Glutamatergic neuron (in vitro differentiated cells): ENCODE data around the gene GPR32. TPM values are rescaled to one million over a fixed set of nuclear protein-coding genes. Genes with fewer than 3 reads are reported as not detected.

Experiments used
- DNase-seq: peaks from one replicate; pipeline ENCODE4 v3.0.0; 2022
- H3K27ac Mint-ChIP-seq: one replicate; pipeline ENCODE4 v1.8.0; 2020; ENCODE audit warnings: mild to moderate bottlenecking, mixed read lengths, inconsistent platforms; ENCODE audit not compliant: unreplicated experiment
- H3K27me3 Mint-ChIP-seq: one replicate; pipeline ENCODE4 v1.8.0; 2020; ENCODE audit warnings: mild to moderate bottlenecking, moderate library complexity, mixed read lengths, inconsistent platforms; ENCODE audit not compliant: unreplicated experiment
- H3K36me3 Mint-ChIP-seq: one replicate; pipeline ENCODE4 v1.8.0; 2020; ENCODE audit warnings: mild to moderate bottlenecking, mixed read lengths, inconsistent platforms; ENCODE audit not compliant: unreplicated experiment
- H3K4me1 Mint-ChIP-seq: one replicate; pipeline ENCODE4 v1.8.0; 2020; ENCODE audit warnings: mild to moderate bottlenecking, low read depth, mixed read lengths, inconsistent platforms; ENCODE audit not compliant: unreplicated experiment
- H3K4me3 Mint-ChIP-seq: one replicate; pipeline ENCODE4 v1.8.0; 2020; ENCODE audit warnings: mild to moderate bottlenecking, mixed read lengths, inconsistent platforms; ENCODE audit not compliant: unreplicated experiment
- H3K9me3 Mint-ChIP-seq: one replicate; pipeline ENCODE4 v1.8.0; 2020; ENCODE audit warnings: mild to moderate bottlenecking, moderate library complexity, mixed read lengths, inconsistent platforms; ENCODE audit not compliant: unreplicated experiment
- total RNA-seq: library from RNA; stranded (reverse); fragmentation: NEBNext Ultra II Directional; extraction: Animal tissue kit (Norgen Biotek cat#: 25700); gene quantifications from one replicate; pipeline ENCODE4 v1.2.1, GENCODE V29; 2021; ENCODE audit not compliant: unreplicated experiment
- TF ChIP-seq, protein P1 (sequence below): fragments of 200-600 bp; sonication (generic); IDR thresholded peaks from one replicate; pipeline ENCODE4 v1.5.0; 2021; ENCODE audit not compliant: partially characterized antibody, unreplicated experiment

GPR32 gene
- total RNA-seq, 1 donor from 2014 or later = not detected

DNA sequence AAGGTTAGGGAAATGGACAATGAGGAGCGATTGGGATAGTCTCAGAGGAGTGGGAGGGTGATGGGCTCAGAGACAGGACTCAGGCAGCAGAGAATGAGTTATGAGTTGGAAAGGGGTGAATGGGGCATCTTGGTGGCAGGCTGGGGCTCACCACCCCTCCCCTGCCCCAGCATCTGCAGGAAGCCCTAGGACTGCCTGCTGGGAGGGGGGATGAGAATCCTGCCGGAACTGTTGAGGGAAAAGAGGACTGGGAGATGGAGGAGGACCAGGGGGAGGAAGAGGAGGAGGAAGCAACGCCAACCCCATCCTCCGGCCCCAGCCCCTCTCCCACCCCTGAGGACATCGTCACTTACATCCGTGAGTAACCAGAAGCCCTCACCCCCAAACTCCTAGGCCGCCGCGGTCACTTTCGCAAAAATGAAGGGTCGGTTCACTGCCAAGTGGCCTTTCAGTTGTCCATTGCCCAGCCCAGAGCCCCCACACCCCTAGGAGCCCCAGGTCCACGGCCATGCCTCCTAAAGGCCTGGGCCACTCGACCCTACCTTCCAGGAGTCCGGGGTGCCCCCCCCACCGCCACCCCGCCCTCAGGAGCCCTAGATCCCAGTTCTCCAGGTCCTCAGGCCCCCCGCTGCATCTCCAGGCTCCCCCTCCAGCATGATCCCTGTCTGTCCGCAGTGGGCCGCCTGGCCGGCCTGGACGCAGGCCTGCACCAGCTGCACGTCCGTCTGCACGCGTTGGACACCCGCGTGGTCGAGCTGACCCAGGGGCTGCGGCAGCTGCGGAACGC, 46.3 kb upstream of the GPR32 start:
- DNase-seq = no peak
- peaks cover 14% of the 10 kb centered on the region for H3K9me3 Mint-ChIP-seq
- H3K27ac Mint-ChIP-seq = no peak overlapping the region
- no peaks in the 10 kb centered on the region for H3K36me3 Mint-ChIP-seq
- peaks cover 34% of the 10 kb centered on the region for H3K27me3 Mint-ChIP-seq
- TF ChIP-seq, protein P1, sequence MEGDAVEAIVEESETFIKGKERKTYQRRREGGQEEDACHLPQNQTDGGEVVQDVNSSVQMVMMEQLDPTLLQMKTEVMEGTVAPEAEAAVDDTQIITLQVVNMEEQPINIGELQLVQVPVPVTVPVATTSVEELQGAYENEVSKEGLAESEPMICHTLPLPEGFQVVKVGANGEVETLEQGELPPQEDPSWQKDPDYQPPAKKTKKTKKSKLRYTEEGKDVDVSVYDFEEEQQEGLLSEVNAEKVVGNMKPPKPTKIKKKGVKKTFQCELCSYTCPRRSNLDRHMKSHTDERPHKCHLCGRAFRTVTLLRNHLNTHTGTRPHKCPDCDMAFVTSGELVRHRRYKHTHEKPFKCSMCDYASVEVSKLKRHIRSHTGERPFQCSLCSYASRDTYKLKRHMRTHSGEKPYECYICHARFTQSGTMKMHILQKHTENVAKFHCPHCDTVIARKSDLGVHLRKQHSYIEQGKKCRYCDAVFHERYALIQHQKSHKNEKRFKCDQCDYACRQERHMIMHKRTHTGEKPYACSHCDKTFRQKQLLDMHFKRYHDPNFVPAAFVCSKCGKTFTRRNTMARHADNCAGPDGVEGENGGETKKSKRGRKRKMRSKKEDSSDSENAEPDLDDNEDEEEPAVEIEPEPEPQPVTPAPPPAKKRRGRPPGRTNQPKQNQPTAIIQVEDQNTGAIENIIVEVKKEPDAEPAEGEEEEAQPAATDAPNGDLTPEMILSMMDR = no peak
- H3K4me3 Mint-ChIP-seq = peak overlapping the region; percentile 95
- H3K4me1 Mint-ChIP-seq = peaks cover 25% of the 10 kb centered on the region

- no peaks in the 10 kb centered on the region for H3K36me3 Mint-ChIP-seq
- peaks cover 14% of the 10 kb centered on the region for H3K9me3 Mint-ChIP-seq
- H3K27me3 Mint-ChIP-seq = peaks cover 34% of the 10 kb centered on the region
- peak overlapping the region; percentile 95 for H3K4me3 Mint-ChIP-seq
- DNase-seq = peak; percentile 100
- H3K27ac Mint-ChIP-seq = peak overlapping the region; percentile 96
- TF ChIP-seq, protein P1 = peak; percentile 95
- peaks cover 25% of the 10 kb centered on the region for H3K4me1 Mint-ChIP-seq
Measured at GRCh38 chr19:50724522-50725217, 45.6 kb upstream of the GPR32 start.

DNA sequence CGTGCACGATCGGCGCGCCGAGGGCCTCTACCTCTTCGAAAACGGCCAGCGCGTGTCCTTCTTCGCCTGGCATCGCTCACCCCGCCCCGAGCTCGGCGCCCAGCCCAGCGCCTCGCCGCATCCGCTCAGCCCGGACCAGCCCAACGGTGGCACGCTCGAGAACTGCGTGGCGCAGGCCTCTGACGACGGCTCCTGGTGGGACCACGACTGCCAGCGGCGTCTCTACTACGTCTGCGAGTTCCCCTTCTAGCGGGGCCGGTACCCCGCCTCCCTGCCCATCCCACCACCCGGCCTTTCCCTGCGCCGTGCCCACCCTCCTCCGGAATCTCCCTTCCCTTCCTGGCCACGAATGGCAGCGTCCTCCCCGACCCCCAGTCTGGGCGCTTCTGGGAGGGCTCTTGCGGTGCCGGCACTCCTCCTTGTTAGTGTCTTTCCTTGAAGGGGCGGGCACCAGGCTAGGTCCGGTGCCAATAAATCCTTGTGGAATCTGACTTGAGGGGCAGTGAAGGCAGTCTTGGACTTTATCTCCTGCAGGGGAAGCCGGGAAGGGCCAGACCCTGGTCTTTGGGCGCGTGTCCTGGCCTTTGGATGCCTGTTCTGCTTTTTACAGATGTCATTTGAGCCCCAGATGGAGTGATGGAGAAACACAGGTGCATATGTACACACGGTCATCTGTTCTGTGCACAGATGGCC, 44.9 kb upstream of the GPR32 start:
- peak overlapping the region; percentile 95 for H3K4me3 Mint-ChIP-seq
- no peaks in the 10 kb centered on the region for H3K36me3 Mint-ChIP-seq
- H3K4me1 Mint-ChIP-seq = peaks cover 23% of the 10 kb centered on the region
- TF ChIP-seq, protein P1 = no peak
- peak overlapping the region; percentile 96 for H3K27ac Mint-ChIP-seq
- DNase-seq = no peak
- H3K27me3 Mint-ChIP-seq = peaks cover 30% of the 10 kb centered on the region
- peaks cover 14% of the 10 kb centered on the region for H3K9me3 Mint-ChIP-seq

GRCh38 chr19:50725911-50726230, 44.4 kb upstream of the GPR32 start:
- H3K27ac Mint-ChIP-seq = peak overlapping the region; percentile 96
- H3K4me3 Mint-ChIP-seq = peak overlapping the region; percentile 95
- no peaks in the 10 kb centered on the region for H3K36me3 Mint-ChIP-seq
- TF ChIP-seq, protein P1 = no peak
- no peak for DNase-seq
- peaks cover 25% of the 10 kb centered on the region for H3K27me3 Mint-ChIP-seq
- H3K4me1 Mint-ChIP-seq = peaks cover 18% of the 10 kb centered on the region
- H3K9me3 Mint-ChIP-seq = peaks cover 13% of the 10 kb centered on the region
